Keratinocyte (primary cell): ENCODE results near the gene PDZRN3.

Source experiments
- CTCF ChIP-seq, 3 experiments: IDR thresholded peaks in 1 of 3; conservative IDR thresholded peaks in 1 of 3; optimal IDR thresholded peaks in 1 of 3; 2 replicates in 2 of 3; 3 replicates in 1 of 3; pipeline versions ENCODE3 to v1.5.1; 2011; ENCODE audit warnings: low read length in 3 of 3, mild to moderate bottlenecking in 3 of 3, moderate library complexity in 2 of 3, control low read depth in 1 of 3, inconsistent platforms in 1 of 3; ENCODE audit not compliant: insufficient read depth in 2 of 3; ENCODE audit errors: extremely low read depth in 1 of 3
- EZH2 ChIP-seq: IDR thresholded peaks from one replicate; pipeline ENCODE4 v1.6.1; 2012; ENCODE audit warnings: inconsistent platforms, mild to moderate bottlenecking, low read length, moderate library complexity

DNA sequence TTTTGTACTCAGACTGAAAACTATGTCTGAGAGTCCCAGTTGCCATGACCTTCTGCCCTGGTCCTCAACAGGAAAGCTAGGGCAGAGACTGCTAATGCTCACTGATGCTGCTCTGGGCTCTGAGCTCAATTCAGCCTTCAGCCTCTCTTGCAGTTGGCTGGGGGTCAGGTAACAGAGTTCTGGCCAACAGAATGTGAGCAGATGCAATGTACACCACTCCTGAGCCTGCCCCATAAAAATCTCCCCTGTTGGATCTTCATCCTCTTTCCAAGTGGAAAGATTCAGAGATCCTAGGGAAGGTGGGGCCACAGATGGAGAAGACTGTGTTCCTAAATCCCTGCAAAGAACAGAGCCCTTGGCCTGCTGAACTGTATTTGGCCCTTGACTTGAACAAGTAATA, 87.8 kb downstream of the PDZRN3 start:
- TF ChIP-seq EZH2 (no peak), CTCF (optimal IDR thresholded peaks at IDR 0.05 in 1 of 3, IDR thresholded peaks at IDR 0.05 in 1 of 3, conservative IDR thresholded peaks at IDR 0.05 in 1 of 3; ENCODE audit: extremely low read depth in 1 of 3, insufficient read depth in 2 of 3, low read length in 3 of 3) (no peak)
